GM12875 (cell line): ENCODE data around the gene SLC29A2.

Experiments
- H3K4me3 ChIP-seq: one replicate; pipeline ENCODE4 v1.5.1; 2011; ENCODE audit warnings: low read depth, low read length, control low read depth
- CTCF ChIP-seq: IDR thresholded peaks from 2 replicates; pipeline ENCODE4 v1.5.1; 2011; ENCODE audit warnings: low read depth, mild to moderate bottlenecking, control low read depth, inconsistent platforms, low read length, moderate library complexity, borderline replicate concordance; ENCODE audit not compliant: insufficient read depth

The SLC29A2 gene

GRCh38 chr11:66316849-66317251 is 54.7 kb downstream of the SLC29A2 start, which contains the start of gene CD248:
CD248 (minus strand) TSS chr11:66317044; CDS start chr11:66317027, 17 bp downstream.
- no peak within 1 kb of the TSS for H3K4me3 ChIP-seq
- no peak for TF ChIP-seq CTCF

- H3K4me3 ChIP-seq: no peak overlapping the region
- no peak for TF ChIP-seq CTCF
These were observed 55.4 kb downstream of the SLC29A2 start for GRCh38 chr11:66315921-66316811.

- TF ChIP-seq CTCF: no peak
- H3K4me3 ChIP-seq: no peak overlapping the region
These were observed 56.1 kb downstream of the SLC29A2 start for GRCh38 chr11:66315498-66315885.

GRCh38 chr11:66314561-66315497 is 56.7 kb downstream of the SLC29A2 start:
- TF ChIP-seq CTCF: no peak
- H3K4me3 ChIP-seq: no peak overlapping the region

GRCh38 chr11:66314186-66314501 is 57.4 kb downstream of the SLC29A2 start:
- no peak overlapping the region for H3K4me3 ChIP-seq
- TF ChIP-seq CTCF: no peak

- no peak for TF ChIP-seq CTCF
- peak overlapping the region; percentile 36 for H3K4me3 ChIP-seq
These were observed 58.0 kb downstream of the SLC29A2 start for GRCh38 chr11:66313321-66314185.
